ENCODE data around the gene MS4A6E. TPM values are rescaled to one million over a fixed set of nuclear protein-coding genes. Genes with fewer than 3 reads are reported as not detected.

Gene MS4A6E
- total and polyA plus RNA-seq, 2 of the 8 experiments (the other 6 are each of a cell fraction or from before 2014, with no cell fraction given) = not detected

DNA sequence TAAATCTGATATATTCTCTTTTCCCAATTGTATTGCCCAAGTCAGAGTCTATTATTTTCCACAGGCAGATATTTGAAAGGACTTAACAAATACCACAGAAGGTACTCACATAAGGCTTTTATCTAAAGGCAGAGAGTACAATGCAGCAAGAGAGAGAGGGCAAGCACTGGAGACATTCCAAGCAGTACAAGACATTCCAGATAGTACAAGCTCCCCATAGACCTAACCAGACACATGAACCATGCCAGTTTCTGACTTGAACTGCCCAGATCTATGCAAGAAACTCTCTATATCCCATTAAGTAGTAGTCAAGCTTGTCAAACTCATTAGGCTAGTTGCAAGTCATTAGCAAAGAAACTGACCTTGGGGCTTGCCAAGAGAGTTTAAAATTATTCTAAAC lies 11.2 kb upstream of the MS4A6E start:
- FAIRE-seq = no peak
- ChIA-PET CTCF (ENCODE audit: partially characterized antibody) (interaction anchor here (0.9 to 7.4 kb wide), 5 partner anchors 9 to 65 kb away, joined by 5 to 52 read pairs (median 5); no protein-coding TSS in a partner anchor), POLR2A (ENCODE audit: partially characterized antibody) (no interaction called here)
- no peak overlapping the region for H4K8ac ChIP-seq (ENCODE audit: extremely low read depth, insufficient read depth, low read length)
- H3K4me1 ChIP-seq (replicated peaks in 1 of 4; ENCODE audit: control insufficient read depth in 3 of 4, insufficient read depth in 4 of 4, low read length in 3 of 4) = no peaks in the 10 kb centered on the region
- no peaks in the 10 kb centered on the region for H3K36me3 ChIP-seq (ENCODE audit: control insufficient read depth in 2 of 4, insufficient read depth in 4 of 4, low read length in 3 of 4)
- no peak overlapping the region for H2AK5ac ChIP-seq (ENCODE audit: low read depth, low read length)
- no peak overlapping the region for H4K91ac ChIP-seq (replicated peaks; ENCODE audit: insufficient read length, low read length)
- TF ChIP-seq, protein P1, sequence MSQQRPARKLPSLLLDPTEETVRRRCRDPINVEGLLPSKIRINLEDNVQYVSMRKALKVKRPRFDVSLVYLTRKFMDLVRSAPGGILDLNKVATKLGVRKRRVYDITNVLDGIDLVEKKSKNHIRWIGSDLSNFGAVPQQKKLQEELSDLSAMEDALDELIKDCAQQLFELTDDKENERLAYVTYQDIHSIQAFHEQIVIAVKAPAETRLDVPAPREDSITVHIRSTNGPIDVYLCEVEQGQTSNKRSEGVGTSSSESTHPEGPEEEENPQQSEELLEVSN (IDR thresholded peaks at IDR 0.05) = no peak
- TF ChIP-seq RAD21 (IDR thresholded peaks at IDR 0.05 in 1 of 2, conservative IDR thresholded peaks at IDR 0.05 in 1 of 2; ENCODE audit: low read depth in 2 of 2, low read length in 2 of 2) = no peak
- TF ChIP-seq, protein P2, sequence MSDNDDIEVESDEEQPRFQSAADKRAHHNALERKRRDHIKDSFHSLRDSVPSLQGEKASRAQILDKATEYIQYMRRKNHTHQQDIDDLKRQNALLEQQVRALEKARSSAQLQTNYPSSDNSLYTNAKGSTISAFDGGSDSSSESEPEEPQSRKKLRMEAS (IDR thresholded peaks at IDR 0.05) = no peak
- no peak overlapping the region for H2BK12ac ChIP-seq (ENCODE audit: low read depth, low read length)
- no peak overlapping the region for H2AFZ ChIP-seq (ENCODE audit: low read length)
- H3K23me2 ChIP-seq (ENCODE audit: low read depth, low read length) = no peaks in the 10 kb centered on the region
- no peak overlapping the region for H3K4me2 ChIP-seq (ENCODE audit: insufficient read depth in 1 of 2, low read depth in 2 of 2, low read length in 2 of 2)
- no peak overlapping the region for H3K18ac ChIP-seq (ENCODE audit: extremely low read depth, low read length)
- H3K9me3 ChIP-seq (ENCODE audit: insufficient read depth in 2 of 2, low read depth in 1 of 2, low read length in 1 of 2) = no peaks in the 10 kb centered on the region
- no peak overlapping the region for H3K14ac ChIP-seq (ENCODE audit: insufficient read length)
- no peak overlapping the region for H2BK15ac ChIP-seq (ENCODE audit: low read length)
- no peak overlapping the region for H3K27ac ChIP-seq (ENCODE audit: low read depth, low read length)
- no peak for DNase-seq (ENCODE audit: low read depth in 1 of 2, low spot score in 2 of 2)
- H2BK20ac ChIP-seq (ENCODE audit: low read length) = no peak overlapping the region
- H4K20me1 ChIP-seq (replicated peaks in 1 of 2; ENCODE audit: control insufficient read depth in 1 of 2, insufficient read depth in 2 of 2, low read length in 2 of 2) = no peaks in the 10 kb centered on the region
- no peaks in the 10 kb centered on the region for H3K79me2 ChIP-seq (ENCODE audit: control insufficient read depth in 1 of 2, insufficient read depth in 2 of 2, low read length in 2 of 2)
- H3K9ac ChIP-seq (replicated peaks in 1 of 4; ENCODE audit: extremely low read depth in 1 of 4, low read depth in 3 of 4, low read length in 3 of 4) = no peak overlapping the region
- no peak overlapping the region for H3K23ac ChIP-seq (ENCODE audit: insufficient read length)
- H3K27me3 ChIP-seq (replicated peaks in 1 of 4; ENCODE audit: control insufficient read depth in 3 of 4, extremely low read depth in 1 of 4, insufficient read depth in 3 of 4, low read length in 3 of 4) = no peaks in the 10 kb centered on the region
- no peak overlapping the region for H2BK5ac ChIP-seq (ENCODE audit: low read depth, low read length)
- H2BK120ac ChIP-seq (replicated peaks; ENCODE audit: low read depth, low read length) = no peak overlapping the region
- H3K79me1 ChIP-seq (ENCODE audit: low read depth, low read length) = no peaks in the 10 kb centered on the region
- no peak overlapping the region for H3K4ac ChIP-seq (replicated peaks; ENCODE audit: insufficient read length, low read depth, low read length)
- H4K5ac ChIP-seq (ENCODE audit: insufficient read length, low read depth, low read length) = no peak overlapping the region
- H3K4me3 ChIP-seq (ENCODE audit: extremely low read depth in 1 of 4, insufficient read depth in 2 of 4, low read depth in 3 of 4, low read length in 4 of 4) = no peak overlapping the region
- H3K56ac ChIP-seq (replicated peaks; ENCODE audit: insufficient read length, low read depth, low read length) = no peak overlapping the region

Measured in H1 (cell line).